ENCODE measurements around the gene TMEM101. TPM values are rescaled to one million over a fixed set of nuclear protein-coding genes. Genes with fewer than 3 reads are reported as not detected.
"Not testable (repeated sequence)": the region's sequence is repeated elsewhere in the genome, so short reads cannot be mapped to it uniquely, and the experiment has no call there.

Gene TMEM101
- total and polyA plus RNA-seq, 5 donors from 2014 or later = 15.8 to 44.9 (median 40.9) TPM

GRCh38 chr17:44049294-44050060 lies 34.7 kb upstream of the TMEM101 start:
- peaks cover 42% of the 10 kb centered on the region for H3K36me3 ChIP-seq (ENCODE audit: control insufficient read depth, insufficient read depth, low read length)

DNA sequence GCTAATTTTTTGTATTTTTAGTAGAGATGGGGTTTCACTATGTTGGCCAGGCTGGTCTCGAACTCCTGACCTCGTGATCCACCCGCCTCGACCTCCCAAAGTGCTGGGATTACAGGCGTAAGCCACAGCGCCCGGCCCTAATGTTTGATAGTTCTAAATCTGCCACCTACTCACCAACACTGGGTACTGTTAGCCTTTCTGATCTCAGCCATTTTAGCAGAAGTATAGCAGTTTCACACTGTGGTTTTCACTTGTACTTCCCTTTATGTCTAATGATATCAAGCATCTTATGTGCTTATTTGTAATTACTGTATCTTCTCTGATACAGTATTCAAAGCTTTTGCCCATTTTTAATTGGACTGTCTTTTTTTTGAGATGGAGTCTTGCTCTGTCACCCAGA lies 32.1 kb upstream of the TMEM101 start:
- not testable (repeated sequence) for H3K27ac ChIP-seq (ENCODE audit: insufficient read depth, low read length, poor library complexity, severe bottlenecking); H3K36me3 Mint-ChIP-seq; H3K27me3 ChIP-seq (ENCODE audit: control insufficient read depth, insufficient read depth, low read length); H3K4me3 ChIP-seq (ENCODE audit: low read depth, low read length); H3K4me3 Mint-ChIP-seq; H3K27ac Mint-ChIP-seq; ATAC-seq (ENCODE audit: low read depth in 2 of 2); H3K27me3 Mint-ChIP-seq; DNase-seq; H3K9me3 Mint-ChIP-seq; H3K4me1 ChIP-seq (ENCODE audit: control insufficient read depth, insufficient read depth, low read length, poor library complexity, severe bottlenecking); H3K9me3 ChIP-seq (ENCODE audit: control insufficient read depth in 2 of 2, low read length in 2 of 2)
- H3K4me1 Mint-ChIP-seq = peaks cover 0 to 23% (median 4%) of the 10 kb centered on the region in 4 donors
- H3K36me3 ChIP-seq (ENCODE audit: control insufficient read depth, insufficient read depth, low read length) = peaks cover 27% of the 10 kb centered on the region

More at GRCh38 chr17:44049294-44050060, 34.7 kb upstream of the TMEM101 start:
- no peak overlapping the region for H3K27ac ChIP-seq (ENCODE audit: insufficient read depth, low read length, poor library complexity, severe bottlenecking)
- Mint-ChIP-seq H3K9me3 (no peaks in the 10 kb centered on the region), H3K4me1 (peaks cover 9 to 24% (median 18%) of the 10 kb centered on the region in 4 donors), H3K36me3 (peaks cover 15% of the 10 kb centered on the region), H3K27me3 (no peaks in the 10 kb centered on the region), H3K27ac (no peak overlapping the region), H3K4me3 (no peak overlapping the region)
- no peaks in the 10 kb centered on the region for H3K27me3 ChIP-seq (ENCODE audit: control insufficient read depth, insufficient read depth, low read length)
- H3K9me3 ChIP-seq (ENCODE audit: control insufficient read depth in 2 of 2, low read length in 2 of 2) = no peaks in the 10 kb centered on the region
- DNase-seq = no peak
- no peak for ATAC-seq (ENCODE audit: low read depth in 2 of 2)
- no peaks in the 10 kb centered on the region for H3K4me1 ChIP-seq (ENCODE audit: control insufficient read depth, insufficient read depth, low read length, poor library complexity, severe bottlenecking)
- H3K4me3 ChIP-seq (ENCODE audit: low read depth, low read length) = no peak overlapping the region

DNA sequence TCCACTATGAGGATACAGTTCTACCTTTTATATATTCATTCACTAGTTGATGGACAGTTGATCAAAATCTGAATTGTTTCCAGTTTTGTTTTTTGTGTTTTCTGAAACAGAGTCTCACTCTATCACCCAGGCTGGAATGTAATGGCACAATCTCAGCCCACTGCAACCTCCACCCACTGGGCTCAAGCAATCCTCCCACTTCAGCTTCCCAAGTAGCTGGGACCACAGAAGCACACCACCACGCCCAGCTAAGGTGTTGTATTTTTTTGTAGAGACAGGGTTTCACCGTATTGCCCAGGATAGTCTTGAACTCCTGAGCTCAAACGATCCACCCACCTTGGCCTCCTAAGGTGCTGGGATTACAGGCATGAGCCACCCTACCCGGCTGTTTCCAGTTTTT lies 30.7 kb upstream of the TMEM101 start:
- H3K27ac ChIP-seq (ENCODE audit: insufficient read depth, low read length, poor library complexity, severe bottlenecking) = no peak overlapping the region
- Mint-ChIP-seq H3K9me3 (no peaks in the 10 kb centered on the region), H3K4me1 (peaks cover 7 to 32% (median 10%) of the 10 kb centered on the region in 4 donors), H3K27ac (no peak overlapping the region), H3K27me3 (no peaks in the 10 kb centered on the region), H3K36me3 (peaks cover 9% of the 10 kb centered on the region), H3K4me3 (no peak overlapping the region)
- no peaks in the 10 kb centered on the region for H3K9me3 ChIP-seq (ENCODE audit: control insufficient read depth in 2 of 2, low read length in 2 of 2)
- H3K4me3 ChIP-seq (ENCODE audit: low read depth, low read length) = no peak overlapping the region
- peaks cover 20% of the 10 kb centered on the region for H3K36me3 ChIP-seq (ENCODE audit: control insufficient read depth, insufficient read depth, low read length)
- peaks cover 6% of the 10 kb centered on the region for H3K4me1 ChIP-seq (ENCODE audit: control insufficient read depth, insufficient read depth, low read length, poor library complexity, severe bottlenecking)
- ATAC-seq (ENCODE audit: low read depth in 2 of 2) (no peak), DNase-seq (no peak)
- no peaks in the 10 kb centered on the region for H3K27me3 ChIP-seq (ENCODE audit: control insufficient read depth, insufficient read depth, low read length)

DNA sequence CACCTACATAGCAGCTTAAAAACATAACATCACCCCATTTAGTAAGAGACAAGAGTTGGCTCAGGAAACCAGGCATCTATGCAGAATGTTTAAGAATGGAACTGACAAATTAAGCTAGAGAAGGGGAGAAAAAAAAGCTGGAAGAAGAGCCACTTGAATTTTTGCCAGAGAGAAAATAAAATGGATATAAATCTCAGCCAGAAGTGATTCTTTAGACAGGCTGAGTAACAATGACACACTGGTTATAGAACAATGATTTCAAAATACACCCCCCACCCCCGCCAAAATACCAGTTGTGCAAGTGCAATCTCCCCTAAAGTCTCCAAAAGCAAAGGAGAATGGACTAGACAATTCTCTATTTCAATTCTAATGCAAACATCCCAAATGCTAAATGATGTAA lies 29.3 kb upstream of the TMEM101 start:
- H3K27ac Mint-ChIP-seq = no peak overlapping the region

DNA sequence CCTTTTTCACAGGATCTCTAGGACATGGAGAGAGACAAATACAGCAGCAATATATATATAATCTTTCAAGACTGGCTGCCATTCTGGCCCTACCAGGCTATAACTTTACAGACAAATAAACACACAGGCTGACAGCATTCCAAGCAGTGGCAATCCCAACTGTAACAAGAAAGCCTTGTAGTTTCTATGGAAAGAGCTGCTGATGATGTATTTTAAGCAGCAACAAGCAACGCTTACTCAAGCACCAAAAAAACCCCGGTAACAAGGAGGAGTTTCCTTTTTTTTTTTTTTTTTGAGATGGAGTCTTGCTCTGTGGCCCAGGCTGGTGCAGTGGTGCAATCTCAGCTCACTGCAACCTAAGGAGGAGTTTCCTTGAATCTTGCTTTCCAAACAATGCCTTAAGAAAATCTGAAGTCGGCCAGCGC lies 28.5 kb upstream of the TMEM101 start:
- no peak for DNase-seq
- Histone ChIP-seq H3K36me3 (ENCODE audit: control insufficient read depth, insufficient read depth, low read length) (peaks cover 18% of the 10 kb centered on the region), H3K4me1 (ENCODE audit: control insufficient read depth, insufficient read depth, low read length, poor library complexity, severe bottlenecking) (peaks cover 10% of the 10 kb centered on the region), H3K27me3 (ENCODE audit: control insufficient read depth, insufficient read depth, low read length) (no peaks in the 10 kb centered on the region), H3K9me3 (ENCODE audit: control insufficient read depth in 2 of 2, low read length in 2 of 2) (no peaks in the 10 kb centered on the region), H3K27ac (ENCODE audit: insufficient read depth, low read length, poor library complexity, severe bottlenecking) (no peak overlapping the region), H3K4me3 (ENCODE audit: low read depth, low read length) (no peak overlapping the region)
- no peak overlapping the region for H3K27ac Mint-ChIP-seq
- H3K27me3 Mint-ChIP-seq = no peaks in the 10 kb centered on the region
- H3K36me3 Mint-ChIP-seq = peaks cover 9% of the 10 kb centered on the region
- no peaks in the 10 kb centered on the region for H3K9me3 Mint-ChIP-seq
- no peak for ATAC-seq (ENCODE audit: low read depth in 2 of 2)
- H3K4me1 Mint-ChIP-seq = peaks cover 7 to 46% (median 18%) of the 10 kb centered on the region in 4 donors
- H3K4me3 Mint-ChIP-seq = no peak overlapping the region

More for the DNA sequence above, 29.3 kb upstream of the TMEM101 start:
- Histone ChIP-seq H3K4me1 (ENCODE audit: control insufficient read depth, insufficient read depth, low read length, poor library complexity, severe bottlenecking) (peaks cover 10% of the 10 kb centered on the region), H3K4me3 (ENCODE audit: low read depth, low read length) (no peak overlapping the region), H3K9me3 (ENCODE audit: control insufficient read depth in 2 of 2, low read length in 2 of 2) (no peaks in the 10 kb centered on the region), H3K27me3 (ENCODE audit: control insufficient read depth, insufficient read depth, low read length) (no peaks in the 10 kb centered on the region), H3K36me3 (ENCODE audit: control insufficient read depth, insufficient read depth, low read length) (peaks cover 12% of the 10 kb centered on the region), H3K27ac (ENCODE audit: insufficient read depth, low read length, poor library complexity, severe bottlenecking) (no peak overlapping the region)
- Mint-ChIP-seq H3K27me3 (no peaks in the 10 kb centered on the region), H3K4me3 (no peak overlapping the region), H3K36me3 (peaks cover 12% of the 10 kb centered on the region), H3K9me3 (no peaks in the 10 kb centered on the region), H3K4me1 (peaks cover 7 to 41% (median 19%) of the 10 kb centered on the region in 4 donors)
- ATAC-seq (ENCODE audit: low read depth in 2 of 2) (no peak), DNase-seq (no peak)

DNA sequence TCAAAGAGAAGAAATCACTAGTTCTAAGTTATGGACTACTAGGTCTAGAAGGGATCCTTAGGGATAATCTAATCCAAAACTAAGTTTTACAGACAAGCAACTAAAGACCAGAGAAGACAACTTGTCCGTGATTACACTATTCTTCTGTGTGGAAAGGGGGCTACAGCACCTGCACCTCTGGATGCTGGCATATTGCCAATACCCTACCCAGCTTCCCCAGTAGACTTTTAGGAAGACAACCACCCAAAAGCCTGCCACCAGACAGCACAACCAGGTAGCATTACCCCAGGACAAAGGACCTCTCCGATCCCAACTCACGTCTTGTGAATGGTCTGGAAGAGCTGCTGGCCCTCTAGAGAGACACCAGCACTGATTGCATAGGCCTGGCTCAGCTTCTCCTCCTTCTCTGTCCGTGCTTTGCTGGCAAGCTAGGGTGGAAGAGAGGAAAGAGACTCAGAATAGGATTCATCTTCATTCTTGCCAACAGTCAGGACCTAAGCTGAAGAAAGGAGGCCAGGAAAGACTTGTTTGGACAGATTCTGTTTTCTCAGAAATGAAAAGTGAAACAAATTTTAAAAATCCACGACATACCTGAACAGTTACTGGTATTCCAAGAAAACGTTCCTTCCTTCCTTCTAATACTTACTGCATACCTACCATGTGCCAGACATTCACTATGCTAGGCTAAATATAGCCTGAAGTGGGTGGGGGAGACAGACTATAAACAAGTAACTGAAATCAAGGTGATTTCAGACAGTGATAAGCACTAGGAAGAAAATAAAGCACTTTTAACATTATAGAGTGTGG lies 25.3 kb upstream of the TMEM101 start:
- ATAC-seq (ENCODE audit: low read depth in 2 of 2) (no peak), DNase-seq (peak in 1 of 3 donors; percentile 39)
- peaks cover 32% of the 10 kb centered on the region for H3K36me3 ChIP-seq (ENCODE audit: control insufficient read depth, insufficient read depth, low read length)
- Mint-ChIP-seq H3K27me3 (no peaks in the 10 kb centered on the region), H3K36me3 (peaks cover 13% of the 10 kb centered on the region), H3K27ac (peak overlapping the region in 2 of 3 donors; percentile 40 to 76), H3K4me1 (peaks cover 7 to 39% (median 16%) of the 10 kb centered on the region in 4 donors), H3K9me3 (no peaks in the 10 kb centered on the region), H3K4me3 (no peak overlapping the region)
- no peak overlapping the region for H3K27ac ChIP-seq (ENCODE audit: insufficient read depth, low read length, poor library complexity, severe bottlenecking)
- no peaks in the 10 kb centered on the region for H3K27me3 ChIP-seq (ENCODE audit: control insufficient read depth, insufficient read depth, low read length)
- no peaks in the 10 kb centered on the region for H3K9me3 ChIP-seq (ENCODE audit: control insufficient read depth in 2 of 2, low read length in 2 of 2)
- H3K4me3 ChIP-seq (ENCODE audit: low read depth, low read length) = peak overlapping the region; percentile 13
- peaks cover 10% of the 10 kb centered on the region for H3K4me1 ChIP-seq (ENCODE audit: control insufficient read depth, insufficient read depth, low read length, poor library complexity, severe bottlenecking)

DNA sequence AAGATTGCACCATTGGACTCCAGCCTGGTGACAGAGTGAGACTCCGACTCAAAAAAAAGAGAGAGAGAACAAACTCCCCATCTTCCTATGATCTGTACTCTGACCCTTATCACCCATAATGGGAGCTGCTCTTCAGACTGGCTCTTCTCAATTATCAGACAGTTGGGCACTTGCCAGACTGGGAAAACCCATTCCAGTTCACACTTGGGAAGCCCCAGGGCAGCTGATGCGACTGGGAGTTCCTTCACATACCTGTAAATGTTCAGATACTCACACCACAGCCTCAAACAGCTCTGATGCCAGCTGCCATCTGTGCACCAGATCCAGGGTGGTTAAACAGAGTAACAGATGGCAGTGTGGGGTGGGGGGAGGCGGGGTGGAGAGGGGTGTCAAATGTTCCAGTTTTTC lies 23.8 kb upstream of the TMEM101 start:
- peaks cover 10% of the 10 kb centered on the region for H3K4me1 ChIP-seq (ENCODE audit: control insufficient read depth, insufficient read depth, low read length, poor library complexity, severe bottlenecking)
- no peaks in the 10 kb centered on the region for H3K9me3 Mint-ChIP-seq
- H3K4me3 ChIP-seq (ENCODE audit: low read depth, low read length) = no peak overlapping the region
- peaks cover 35% of the 10 kb centered on the region for H3K36me3 ChIP-seq (ENCODE audit: control insufficient read depth, insufficient read depth, low read length)
- H3K27me3 Mint-ChIP-seq = no peaks in the 10 kb centered on the region
- peaks cover 14 to 28% (median 21%) of the 10 kb centered on the region in 4 donors for H3K4me1 Mint-ChIP-seq
- H3K27ac Mint-ChIP-seq = no peak overlapping the region
- ATAC-seq (ENCODE audit: low read depth in 2 of 2) = no peak
- H3K9me3 ChIP-seq (ENCODE audit: control insufficient read depth in 2 of 2, low read length in 2 of 2) = no peaks in the 10 kb centered on the region
- H3K27ac ChIP-seq (ENCODE audit: insufficient read depth, low read length, poor library complexity, severe bottlenecking) = no peak overlapping the region
- no peak for DNase-seq
- H3K4me3 Mint-ChIP-seq = no peak overlapping the region
- H3K36me3 Mint-ChIP-seq = peaks cover 18% of the 10 kb centered on the region
- H3K27me3 ChIP-seq (ENCODE audit: control insufficient read depth, insufficient read depth, low read length) = no peaks in the 10 kb centered on the region
